Spinal cord (tissue), 10 donors: ENCODE data around the gene PTK7. TPM values are rescaled to one million over a fixed set of nuclear protein-coding genes. Genes with fewer than 3 reads are reported as not detected.
"Not testable (repeated sequence)": the region's sequence is repeated elsewhere in the genome, so short reads cannot be mapped to it uniquely, and the experiment has no call there.

Source experiments
- DNase-seq, 6 donors: peaks; one replicate each; pipeline versions ENCODE4 v3.0.0 to v3.0.0-alpha.2; 2013 to 2015; ENCODE audit warnings: low spot score in 6 of 6, low read depth in 4 of 6
- H3K27ac ChIP-seq: one replicate; pipeline ENCODE4 v1.5.1; 2013; ENCODE audit warnings: low read depth, low read length, control low read depth
- H3K27me3 ChIP-seq: one replicate; pipeline ENCODE4 v1.6.1; 2013; ENCODE audit warnings: low read length; ENCODE audit not compliant: control insufficient read depth, insufficient read depth
- H3K36me3 ChIP-seq: one replicate; pipeline ENCODE4 v1.6.1; 2013; ENCODE audit warnings: low read length; ENCODE audit not compliant: control insufficient read depth, insufficient read depth
- H3K4me1 ChIP-seq: one replicate; pipeline ENCODE4 v1.6.1; 2013; ENCODE audit warnings: low read length; ENCODE audit not compliant: control insufficient read depth, insufficient read depth
- H3K4me3 ChIP-seq: one replicate; pipeline ENCODE4 v1.5.1; 2013; ENCODE audit warnings: low read depth, low read length, control low read depth
- H3K9me3 ChIP-seq: one replicate; pipeline ENCODE4 v1.6.1; 2013; ENCODE audit warnings: low read length; ENCODE audit not compliant: control insufficient read depth, insufficient read depth
- WGBS: methylation state at CpG from one replicate; pipeline ENCODE4 v1.1.5; 2013; ENCODE audit warnings: missing lambda C conversion rate; ENCODE audit not compliant: insufficient coverage; 5-methylcytosine and 5-hydroxymethylcytosine counted together
- polyA plus RNA-seq, 2 donors: library from polyadenylated mRNA; unstranded; fragments of 120-200 nt; gene quantifications; one replicate each; pipeline ENCODE4 v1.2.1, GENCODE V29; 2013; ENCODE audit not compliant: insufficient read length in 2 of 2
- total RNA-seq, 2 donors: library from RNA; depleted of rRNA in 1 of 2; stranded (reverse); fragments of 120-200 nt in 1 of 2; fragments of >200 nt in 1 of 2; gene quantifications; one replicate each; pipeline versions ENCODE4 v1.2.3 to v1.2.4, GENCODE V29; 2013 to 2014
- donor health status: healthy.

Gene PTK7
- total and polyA plus RNA-seq, 4 donors = 43.7 to 126 (median 75.7) TPM

- no peak for DNase-seq
- no peak overlapping the region for H3K4me3 ChIP-seq
- H3K9me3 ChIP-seq = no peaks in the 10 kb centered on the region
- peaks cover 8% of the 10 kb centered on the region for H3K4me1 ChIP-seq
- no peak overlapping the region for H3K27ac ChIP-seq
- no peaks in the 10 kb centered on the region for H3K27me3 ChIP-seq
- H3K36me3 ChIP-seq = peaks cover 3% of the 10 kb centered on the region
- WGBS = 89% methylated on average over 9 of the region's 12 CpGs
Observed at GRCh38 chr6:43107344-43108062, 31.4 kb downstream of the PTK7 start.

- no peaks in the 10 kb centered on the region for H3K9me3 ChIP-seq
- WGBS = 30% methylated on average over 10 of the region's 12 CpGs
- H3K27me3 ChIP-seq = no peaks in the 10 kb centered on the region
- peaks cover 35% of the 10 kb centered on the region for H3K4me1 ChIP-seq
- no peak overlapping the region for H3K4me3 ChIP-seq
- DNase-seq = peak in 1 of 6 donors; percentile 55
- H3K27ac ChIP-seq = peak overlapping the region; percentile 72
- H3K36me3 ChIP-seq = no peaks in the 10 kb centered on the region
Observed at GRCh38 chr6:43113431-43114260, 37.5 kb downstream of the PTK7 start.

GRCh38 chr6:43115365-43115764 is 39.3 kb downstream of the PTK7 start:
- 69% methylated on average over 5 of the region's 6 CpGs for WGBS
- Histone ChIP-seq H3K36me3 (no peaks in the 10 kb centered on the region), H3K27me3 (no peaks in the 10 kb centered on the region), H3K27ac (peak overlapping the region; percentile 72), H3K9me3 (no peaks in the 10 kb centered on the region), H3K4me1 (peaks cover 46% of the 10 kb centered on the region), H3K4me3 (no peak overlapping the region)
- DNase-seq = no peak

GRCh38 chr6:43117466-43117865 is 41.4 kb downstream of the PTK7 start:
- H3K4me1 ChIP-seq = peaks cover 65% of the 10 kb centered on the region
- not testable (repeated sequence) for H3K27me3 ChIP-seq, H3K36me3 ChIP-seq, H3K9me3 ChIP-seq, H3K4me3 ChIP-seq, H3K27ac ChIP-seq, DNase-seq
- 99% methylated on average over 7 of the region's 8 CpGs for WGBS

- no peak for DNase-seq
- Histone ChIP-seq H3K36me3 (no peaks in the 10 kb centered on the region), H3K4me1 (peaks cover 69% of the 10 kb centered on the region), H3K27me3 (no peaks in the 10 kb centered on the region), H3K9me3 (no peaks in the 10 kb centered on the region), H3K27ac (no peak overlapping the region), H3K4me3 (no peak overlapping the region)
- 79% methylated on average over 4 of the region's 4 CpGs for WGBS
Observed at GRCh38 chr6:43119482-43119881, 43.4 kb downstream of the PTK7 start.

- H3K36me3 ChIP-seq = no peaks in the 10 kb centered on the region
- 98% methylated on average over 5 of the region's 9 CpGs for WGBS
- DNase-seq = no peak
- peaks cover 71% of the 10 kb centered on the region for H3K4me1 ChIP-seq
- H3K27ac ChIP-seq = peak overlapping the region; percentile 31
- no peak overlapping the region for H3K4me3 ChIP-seq
- H3K9me3 ChIP-seq = no peaks in the 10 kb centered on the region
- H3K27me3 ChIP-seq = no peaks in the 10 kb centered on the region
Observed at GRCh38 chr6:43120101-43120763, 44.1 kb downstream of the PTK7 start.

GRCh38 chr6:43120944-43121913 is 45.1 kb downstream of the PTK7 start:
- peak in 1 of 6 donors; percentile 56 for DNase-seq
- H3K27ac ChIP-seq = peak overlapping the region; percentile 31
- 68% methylated on average over 7 of the region's 9 CpGs for WGBS

GRCh38 chr6:43122146-43122545 is 46.0 kb downstream of the PTK7 start:
- Histone ChIP-seq H3K27me3 (no peaks in the 10 kb centered on the region), H3K27ac (peak overlapping the region; percentile 31), H3K36me3 (no peaks in the 10 kb centered on the region), H3K4me1 (peaks cover 67% of the 10 kb centered on the region), H3K4me3 (no peak overlapping the region), H3K9me3 (no peaks in the 10 kb centered on the region)
- 90% methylated on average over 2 of the region's 2 CpGs for WGBS
- DNase-seq = no peak

More at GRCh38 chr6:43120944-43121913, 45.1 kb downstream of the PTK7 start:
- Histone ChIP-seq H3K27me3 (no peaks in the 10 kb centered on the region), H3K36me3 (no peaks in the 10 kb centered on the region), H3K4me3 (no peak overlapping the region), H3K9me3 (no peaks in the 10 kb centered on the region), H3K4me1 (peaks cover 68% of the 10 kb centered on the region)
